ENCODE results near the gene SYNE4. TPM values are rescaled to one million over a fixed set of nuclear protein-coding genes. Genes with fewer than 3 reads are reported as not detected.

Gene SYNE4
- total RNA-seq, 2 donors from 2014 or later, result 17.1 to 19.3 TPM

- Mint-ChIP-seq H3K27me3 (ENCODE audit: insufficient read depth) (no peaks in the 10 kb centered on the region), H3K4me3 (no peak overlapping the region), H3K27ac (no peak overlapping the region), H3K36me3 (ENCODE audit: low read depth) (peaks cover 34% of the 10 kb centered on the region), H3K4me1 (peaks cover under 1% of the 10 kb centered on the region), H3K9me3 (no peaks in the 10 kb centered on the region)
- no peaks in the 10 kb centered on the region for H3K4me1 ChIP-seq (ENCODE audit: control insufficient read depth, insufficient read depth, low read length)
- H3K9ac ChIP-seq (ENCODE audit: extremely low read depth, low read length, poor library complexity, severe bottlenecking), result no peak overlapping the region
- no peaks in the 10 kb centered on the region for H3K27me3 ChIP-seq (ENCODE audit: control insufficient read depth, insufficient read depth, low read length, poor library complexity, severe bottlenecking)
- DNase-seq, result no peak
- TF ChIP-seq, protein P1, sequence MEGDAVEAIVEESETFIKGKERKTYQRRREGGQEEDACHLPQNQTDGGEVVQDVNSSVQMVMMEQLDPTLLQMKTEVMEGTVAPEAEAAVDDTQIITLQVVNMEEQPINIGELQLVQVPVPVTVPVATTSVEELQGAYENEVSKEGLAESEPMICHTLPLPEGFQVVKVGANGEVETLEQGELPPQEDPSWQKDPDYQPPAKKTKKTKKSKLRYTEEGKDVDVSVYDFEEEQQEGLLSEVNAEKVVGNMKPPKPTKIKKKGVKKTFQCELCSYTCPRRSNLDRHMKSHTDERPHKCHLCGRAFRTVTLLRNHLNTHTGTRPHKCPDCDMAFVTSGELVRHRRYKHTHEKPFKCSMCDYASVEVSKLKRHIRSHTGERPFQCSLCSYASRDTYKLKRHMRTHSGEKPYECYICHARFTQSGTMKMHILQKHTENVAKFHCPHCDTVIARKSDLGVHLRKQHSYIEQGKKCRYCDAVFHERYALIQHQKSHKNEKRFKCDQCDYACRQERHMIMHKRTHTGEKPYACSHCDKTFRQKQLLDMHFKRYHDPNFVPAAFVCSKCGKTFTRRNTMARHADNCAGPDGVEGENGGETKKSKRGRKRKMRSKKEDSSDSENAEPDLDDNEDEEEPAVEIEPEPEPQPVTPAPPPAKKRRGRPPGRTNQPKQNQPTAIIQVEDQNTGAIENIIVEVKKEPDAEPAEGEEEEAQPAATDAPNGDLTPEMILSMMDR (conservative IDR thresholded peaks at IDR 0.05), result no peak
- peaks cover 17% of the 10 kb centered on the region for H3K36me3 ChIP-seq (ENCODE audit: control insufficient read depth, insufficient read depth, low read length)
- H3K9me3 ChIP-seq (ENCODE audit: control insufficient read depth, low read length), result no peaks in the 10 kb centered on the region
- no peak overlapping the region for H3K4me3 ChIP-seq (ENCODE audit: low read length)
- H3K27ac ChIP-seq (ENCODE audit: low read depth, low read length), result no peak overlapping the region
- 90 to 100% methylated on average over 4 of the region's 4 CpGs for WGBS, 2 experiments (ENCODE audit: insufficient coverage in 1 of 2, insufficient read length in 1 of 2)
Measured at GRCh38 chr19:36003284-36003683, 5.3 kb downstream of the SYNE4 start.

DNA sequence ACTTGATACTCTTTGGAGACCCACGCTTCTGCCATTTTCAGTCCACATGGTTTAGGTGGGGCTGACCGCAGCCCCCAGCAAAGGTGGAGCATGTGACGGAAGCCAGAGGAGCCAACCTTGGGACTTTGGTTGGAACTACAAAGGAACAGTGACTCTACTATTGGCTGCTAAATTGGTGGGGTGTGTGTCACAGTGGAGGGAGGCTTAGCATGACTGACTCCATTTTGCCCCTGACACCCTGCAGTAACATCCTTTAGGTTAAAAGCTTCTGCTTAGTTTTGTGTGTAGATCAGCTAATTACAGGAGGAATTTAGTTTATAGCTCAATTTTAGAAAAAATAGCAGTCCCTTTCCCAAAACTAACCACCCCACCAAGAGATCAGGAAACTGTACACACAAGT lies 7.0 kb downstream of the SYNE4 start:
- no peak for DNase-seq
- no peak overlapping the region for H3K4me3 ChIP-seq (ENCODE audit: low read length)
- no peaks in the 10 kb centered on the region for H3K9me3 ChIP-seq (ENCODE audit: control insufficient read depth, low read length)
- no peaks in the 10 kb centered on the region for H3K4me1 ChIP-seq (ENCODE audit: control insufficient read depth, insufficient read depth, low read length)
- Mint-ChIP-seq H3K4me1 (no peaks in the 10 kb centered on the region), H3K27me3 (ENCODE audit: insufficient read depth) (no peaks in the 10 kb centered on the region), H3K27ac (no peak overlapping the region), H3K9me3 (no peaks in the 10 kb centered on the region), H3K36me3 (ENCODE audit: low read depth) (peaks cover 43% of the 10 kb centered on the region), H3K4me3 (no peak overlapping the region)
- TF ChIP-seq, protein P1 (conservative IDR thresholded peaks at IDR 0.05), result no peak
- no peaks in the 10 kb centered on the region for H3K27me3 ChIP-seq (ENCODE audit: control insufficient read depth, insufficient read depth, low read length, poor library complexity, severe bottlenecking)
- H3K9ac ChIP-seq (ENCODE audit: extremely low read depth, low read length, poor library complexity, severe bottlenecking), result no peak overlapping the region
- H3K27ac ChIP-seq (ENCODE audit: low read depth, low read length), result no peak overlapping the region
- 97 to 100% methylated on average over 1 to 3 of the region's 3 CpGs for WGBS, 2 experiments (ENCODE audit: insufficient coverage in 1 of 2, insufficient read length in 1 of 2)
- H3K36me3 ChIP-seq (ENCODE audit: control insufficient read depth, insufficient read depth, low read length), result peaks cover 17% of the 10 kb centered on the region

GRCh38 chr19:35996777-35997176 lies 11.8 kb downstream of the SYNE4 start:
- H3K27me3 Mint-ChIP-seq (ENCODE audit: insufficient read depth), result peaks cover under 1% of the 10 kb centered on the region
- Histone ChIP-seq H3K9me3 (ENCODE audit: control insufficient read depth, low read length) (no peaks in the 10 kb centered on the region), H3K36me3 (ENCODE audit: control insufficient read depth, insufficient read depth, low read length) (peaks cover 17% of the 10 kb centered on the region), H3K9ac (ENCODE audit: extremely low read depth, low read length, poor library complexity, severe bottlenecking) (no peak overlapping the region), H3K4me1 (ENCODE audit: control insufficient read depth, insufficient read depth, low read length) (peaks cover 7% of the 10 kb centered on the region), H3K4me3 (ENCODE audit: low read length) (peak overlapping the region; percentile 91), H3K27ac (ENCODE audit: low read depth, low read length) (no peak overlapping the region), H3K27me3 (ENCODE audit: control insufficient read depth, insufficient read depth, low read length, poor library complexity, severe bottlenecking) (no peaks in the 10 kb centered on the region)
- H3K4me1 Mint-ChIP-seq, result peaks cover 9% of the 10 kb centered on the region
- no peak overlapping the region for H3K27ac Mint-ChIP-seq
- H3K9me3 Mint-ChIP-seq, result no peaks in the 10 kb centered on the region
- TF ChIP-seq, protein P1 (conservative IDR thresholded peaks at IDR 0.05), result peak; percentile 14
- DNase-seq, result no peak
- WGBS, 2 experiments (ENCODE audit: insufficient coverage in 1 of 2, insufficient read length in 1 of 2), result 95 to 97% methylated on average over 8 of the region's 8 CpGs
- peaks cover 16% of the 10 kb centered on the region for H3K36me3 Mint-ChIP-seq (ENCODE audit: low read depth)
- H3K4me3 Mint-ChIP-seq, result peak overlapping the region; percentile 78

Measured in endodermal cell (in vitro differentiated cells).